Activated CD8-positive, alpha-beta memory T cell treated with anti-CD3 and anti-CD28 coated beads for 24 hours (primary cell): Measurements from ENCODE around the gene AK3.
"Not testable (repeated sequence)": the region's sequence is repeated elsewhere in the genome, so short reads cannot be mapped to it uniquely, and the experiment has no call there.

Experiments used
- DNase-seq: peaks from one replicate; pipeline ENCODE4 v3.0.0-alpha.2; 2020

The AK3 gene

DNA sequence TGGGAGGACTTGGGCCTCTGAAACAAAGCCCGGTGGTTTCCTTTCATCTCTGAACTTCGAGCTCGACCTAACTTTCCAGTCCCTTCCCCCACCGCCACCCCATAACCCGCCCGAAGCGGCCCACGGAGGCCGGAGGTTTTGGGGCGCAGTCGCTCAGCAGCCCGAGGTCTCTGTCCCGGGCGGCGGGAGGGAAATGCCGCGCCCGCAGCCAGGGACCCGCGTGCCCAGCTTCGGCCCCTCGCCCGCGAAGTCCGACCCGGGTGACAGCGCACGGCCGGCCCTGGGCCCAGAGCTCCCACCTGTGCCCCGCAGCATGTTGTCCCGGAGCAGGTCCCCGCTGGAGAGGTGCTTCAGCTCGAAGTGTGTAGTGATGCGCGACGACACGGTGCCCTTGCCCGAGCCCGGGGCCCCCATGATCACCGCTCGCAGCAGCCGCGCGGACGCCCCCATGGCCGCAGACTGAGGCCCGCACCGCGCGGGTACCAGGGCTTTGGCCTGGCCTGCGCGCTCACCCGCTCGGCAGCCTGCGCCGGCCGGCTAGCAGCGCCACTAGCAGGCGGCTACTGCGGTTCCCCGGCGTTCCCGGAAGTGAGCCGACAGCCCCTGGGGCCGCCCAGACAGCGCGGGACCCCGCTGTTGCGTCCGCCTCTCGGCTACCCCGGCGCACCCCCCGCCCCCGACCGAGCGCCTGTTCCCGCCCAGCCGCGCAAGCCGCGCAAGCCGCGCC, at the start of gene AK3:
Gene AK3 (minus strand): TSS at position 565 of the 727 bp plus-strand sequence. CDS start 115 bp downstream, at position 450.
- DNase-seq: peak; percentile 91

DNA sequence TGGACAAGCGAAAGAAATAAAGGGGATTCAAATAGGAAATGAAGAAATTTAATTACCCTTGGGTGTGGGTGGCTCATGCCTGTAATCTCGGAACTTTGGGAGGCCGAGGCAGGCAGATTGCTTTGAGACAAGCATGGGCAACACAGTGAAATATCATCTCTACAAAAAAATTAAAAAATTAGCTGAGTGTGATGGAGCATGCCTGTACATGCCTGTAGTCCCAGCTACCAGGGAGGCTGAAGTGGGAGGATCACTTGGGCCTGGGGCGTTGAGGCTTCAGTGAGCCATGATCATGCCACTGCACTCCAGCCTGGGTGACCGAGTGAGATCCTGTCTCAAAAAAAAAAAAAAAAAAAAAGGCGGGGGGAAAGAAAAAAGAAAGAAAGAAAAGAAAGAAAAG, 47.7 kb upstream of the AK3 start:
- DNase-seq: no peak

DNA sequence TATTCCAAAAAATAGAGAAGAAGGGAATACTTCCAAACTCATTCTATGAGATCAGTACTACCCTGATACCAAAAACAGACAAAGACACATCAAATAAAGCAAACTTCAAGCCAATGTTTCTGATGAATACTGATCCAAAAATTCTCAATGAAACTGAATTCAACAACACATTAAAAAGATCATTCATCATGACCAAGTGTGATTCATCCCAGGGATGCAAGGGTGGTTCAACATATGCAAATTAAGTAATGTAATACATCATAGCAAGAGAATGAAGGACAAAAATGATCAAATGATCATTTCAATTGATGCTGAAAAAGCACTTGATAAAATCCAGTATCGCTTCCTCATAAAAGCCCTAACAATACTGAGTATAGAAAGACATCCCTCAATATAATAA, 46.9 kb upstream of the AK3 start:
- no peak for DNase-seq

DNA sequence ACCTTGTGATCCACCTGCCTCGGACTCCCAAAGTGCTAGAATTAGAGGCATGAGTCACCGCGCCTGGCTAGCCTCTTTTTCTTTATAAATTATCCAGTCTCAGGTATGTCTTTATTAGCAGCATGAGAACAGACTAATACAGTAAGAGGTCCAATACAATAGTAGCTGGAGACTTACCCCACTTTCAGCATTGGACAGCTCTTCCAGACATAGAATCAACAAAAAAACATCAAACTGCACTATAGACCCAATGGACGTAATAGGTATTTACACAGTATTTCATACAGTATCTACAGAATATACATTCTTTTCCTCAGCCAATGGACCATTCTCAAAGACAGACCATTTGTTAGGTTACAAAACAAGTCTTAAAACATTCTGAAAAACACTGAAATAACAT, 45.6 kb upstream of the AK3 start:
- DNase-seq: no peak

DNA sequence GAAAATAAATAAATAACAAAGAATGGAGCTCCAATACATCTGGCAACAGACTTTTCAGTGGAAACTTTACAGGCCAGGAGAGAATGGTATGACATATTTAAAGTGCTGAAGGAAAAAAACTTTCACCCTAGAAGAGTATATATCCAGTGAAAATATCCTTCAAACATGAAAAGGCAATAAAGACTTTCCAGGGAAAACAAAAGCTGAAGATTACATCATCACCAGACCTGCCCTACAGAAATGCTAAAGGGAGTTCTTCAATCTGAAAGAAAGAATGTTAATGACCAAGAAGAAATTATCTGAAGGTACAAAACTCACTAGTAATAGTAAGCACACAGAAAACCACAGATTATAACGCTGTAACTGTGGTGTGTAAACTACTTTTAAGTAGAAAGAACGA, 43.4 kb upstream of the AK3 start:
- no peak for DNase-seq

DNA sequence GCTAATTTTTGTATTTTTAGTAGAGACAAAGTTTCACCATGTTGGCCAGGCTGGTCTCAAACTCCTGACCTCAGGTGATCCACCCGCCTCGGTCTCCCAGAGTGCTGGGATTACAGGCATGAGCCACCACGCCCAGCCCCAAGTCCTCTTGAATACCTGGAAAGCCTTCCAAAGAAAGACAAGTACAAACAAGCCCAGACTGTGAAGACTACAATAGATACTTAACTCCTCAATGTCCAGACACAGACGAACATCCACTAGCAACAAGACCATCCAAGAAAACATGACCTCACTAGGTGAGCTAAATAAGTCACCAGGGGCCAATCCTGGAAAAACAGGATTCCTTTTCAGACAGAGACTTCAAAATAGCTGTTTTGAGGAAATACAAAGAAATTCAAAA, 42.2 kb upstream of the AK3 start:
- not testable (repeated sequence) for DNase-seq

DNA sequence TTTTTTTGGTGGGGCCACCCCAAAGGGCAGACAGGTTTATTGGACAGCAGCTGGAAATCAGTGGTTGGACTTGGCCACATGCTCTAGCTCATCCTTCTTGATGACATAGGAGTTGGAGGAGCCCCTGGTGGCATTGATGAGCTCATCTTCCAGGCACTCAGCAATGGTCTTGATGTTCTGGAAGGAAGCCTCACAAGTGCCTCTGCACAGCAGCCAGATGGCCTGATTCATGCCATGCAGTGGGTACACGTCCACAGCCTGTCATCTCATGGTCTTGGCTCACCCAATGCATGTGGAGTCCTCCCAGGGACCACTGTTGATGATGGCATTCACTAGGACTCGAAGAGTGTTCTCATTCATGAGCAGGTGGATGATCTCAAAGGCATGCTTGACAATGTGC, 40.4 kb upstream of the AK3 start:
- no peak for DNase-seq

DNA sequence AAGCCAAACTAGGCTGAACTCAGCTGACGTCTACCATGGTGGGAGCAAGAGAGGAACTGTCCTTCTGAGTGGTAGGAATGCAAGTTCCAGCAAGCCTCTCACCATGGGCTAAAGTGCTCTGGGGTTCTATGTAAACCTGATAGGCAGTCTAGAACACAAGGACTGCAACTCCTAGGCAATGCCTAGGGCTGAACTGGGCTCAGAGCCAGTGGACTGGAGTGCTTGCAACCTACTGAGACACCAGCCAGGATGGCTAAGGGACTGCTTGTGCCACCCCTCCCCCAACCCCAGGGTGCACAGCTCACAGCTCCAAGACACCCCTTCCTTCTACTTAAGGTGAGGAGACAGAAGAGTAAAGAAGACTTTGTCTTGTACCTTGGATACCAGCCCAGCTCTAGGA, 39.6 kb upstream of the AK3 start:
- DNase-seq: no peak

DNA sequence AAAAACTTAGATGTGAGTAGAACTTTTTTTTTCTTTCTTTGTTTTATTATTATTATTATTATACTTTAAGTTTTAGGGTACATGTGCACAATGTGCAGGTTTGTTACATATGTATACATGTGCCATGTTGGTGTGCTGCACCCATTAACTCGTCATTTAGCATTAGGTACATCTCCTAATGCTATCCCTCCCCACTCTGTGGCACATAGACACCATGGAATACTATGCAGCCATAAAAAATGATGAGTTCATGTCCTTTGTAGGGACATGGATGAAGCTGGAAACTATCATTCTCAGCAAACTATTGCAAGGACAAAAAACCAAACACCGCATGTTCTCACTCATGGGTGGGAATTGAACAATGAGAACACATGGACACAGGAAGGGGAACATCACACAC, 34.0 kb upstream of the AK3 start:
- not testable (repeated sequence) for DNase-seq

DNA sequence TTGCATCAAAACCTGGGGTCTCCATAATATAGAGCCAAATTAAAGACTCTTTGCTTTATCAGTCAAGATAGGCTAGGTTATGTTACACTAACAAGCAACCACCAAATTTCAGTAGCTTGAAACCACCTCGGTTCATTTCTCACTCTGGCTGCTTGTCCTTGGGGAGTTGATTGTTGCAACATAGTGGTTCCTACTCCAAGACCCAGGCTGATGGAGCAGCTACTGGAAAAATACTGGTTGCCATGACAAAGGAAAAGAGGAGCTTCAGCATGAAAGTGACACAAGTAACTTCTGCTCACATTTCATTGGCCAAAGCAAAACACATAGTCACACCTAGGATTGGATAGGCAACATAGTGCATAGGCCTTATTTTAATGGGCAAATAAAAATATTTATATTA, 33.2 kb upstream of the AK3 start:
- no peak for DNase-seq

DNA sequence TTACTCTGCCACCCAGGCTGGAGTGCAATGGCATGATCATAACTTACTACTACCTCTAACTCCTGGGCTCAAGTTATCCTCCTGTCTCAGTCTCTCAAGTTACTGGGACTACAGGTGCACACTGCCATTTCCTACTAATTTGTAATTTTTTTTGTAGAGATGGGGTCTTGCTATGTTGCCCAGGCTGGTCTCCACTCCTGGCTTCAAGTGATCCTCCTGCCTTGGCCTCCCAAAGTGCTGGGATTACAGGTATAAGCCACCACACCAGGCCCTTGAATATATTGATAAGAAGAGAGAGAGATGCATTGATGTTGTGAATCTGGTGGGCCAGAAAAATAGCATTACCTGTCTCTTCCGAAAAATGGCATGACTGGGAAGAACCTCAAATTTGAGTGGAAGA, 30.8 kb upstream of the AK3 start:
- no peak for DNase-seq

DNA sequence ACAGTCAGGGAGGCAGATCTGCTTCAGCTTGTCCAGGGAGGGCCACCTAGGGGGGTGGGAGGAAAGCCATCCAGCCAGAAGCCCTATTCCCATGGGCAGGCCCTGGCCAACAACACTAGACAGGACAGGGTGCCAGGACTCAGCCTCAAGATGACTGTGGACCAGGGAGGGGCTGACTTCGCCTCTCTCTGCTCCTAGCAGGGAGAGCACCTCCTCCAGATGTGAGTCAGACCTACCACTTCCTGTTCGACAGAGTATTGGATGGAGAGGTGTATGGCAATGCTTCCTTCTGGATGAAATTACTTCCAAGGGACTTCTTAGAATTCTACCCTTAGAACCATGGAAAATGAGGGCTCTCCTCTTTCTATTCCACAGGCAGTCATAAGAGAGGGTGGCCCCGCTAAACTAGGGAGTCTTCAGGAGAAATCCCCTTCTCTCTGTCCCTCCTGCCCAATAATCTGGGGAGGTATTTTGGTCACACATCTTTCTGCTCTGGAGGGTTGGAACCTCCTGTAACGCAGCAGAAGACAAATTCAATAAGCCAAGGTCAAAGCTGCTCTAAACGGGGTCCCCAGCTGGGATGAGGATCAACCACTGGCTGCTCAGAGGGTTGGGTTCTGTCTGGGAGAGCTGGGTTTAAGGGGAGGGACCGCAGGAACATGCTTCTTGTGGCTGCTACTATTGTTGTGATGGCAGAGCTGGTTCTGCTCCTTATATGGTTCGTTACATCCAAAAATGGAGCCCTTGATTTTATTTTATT, 28.5 kb upstream of the AK3 start:
- no peak for DNase-seq

DNA sequence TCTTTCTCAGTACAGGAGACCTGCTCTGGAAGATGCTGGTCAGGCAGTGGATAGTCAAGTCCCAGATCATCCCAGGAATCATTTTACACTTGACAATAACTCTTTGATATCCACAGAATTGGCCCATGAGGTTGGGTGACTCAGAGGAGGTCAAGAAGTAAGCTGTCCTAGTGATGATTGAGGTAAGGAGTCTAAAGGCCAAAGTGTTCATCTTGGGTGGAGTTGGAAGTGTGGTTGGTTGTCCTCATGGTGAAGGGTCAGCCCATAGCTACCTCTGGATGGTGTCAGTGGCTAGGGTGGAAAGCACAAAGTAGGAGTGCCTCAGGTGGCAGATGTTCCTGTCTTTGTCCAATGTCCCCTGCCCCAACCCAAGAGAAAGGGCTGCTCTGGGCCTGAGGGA, 27.7 kb upstream of the AK3 start:
- no peak for DNase-seq

DNA sequence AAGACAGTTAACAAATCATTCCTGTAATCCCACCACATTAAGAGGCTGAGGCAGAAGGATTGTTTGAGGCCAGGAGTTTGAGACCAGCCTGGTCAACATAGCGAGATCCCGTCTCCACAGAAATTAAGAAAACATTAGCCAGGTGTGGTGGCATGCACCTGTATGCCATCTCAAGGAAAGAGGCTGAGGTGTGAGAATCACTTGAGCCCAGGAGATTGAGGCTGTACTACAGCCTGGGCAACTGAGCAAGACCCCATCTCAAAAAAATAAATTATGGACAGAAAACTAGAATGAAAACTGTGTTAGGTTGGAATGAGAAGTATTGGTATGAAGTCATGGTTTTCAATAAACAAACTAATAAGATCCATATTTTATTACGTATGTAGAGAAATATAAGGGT, 23.0 kb upstream of the AK3 start:
- no peak for DNase-seq

DNA sequence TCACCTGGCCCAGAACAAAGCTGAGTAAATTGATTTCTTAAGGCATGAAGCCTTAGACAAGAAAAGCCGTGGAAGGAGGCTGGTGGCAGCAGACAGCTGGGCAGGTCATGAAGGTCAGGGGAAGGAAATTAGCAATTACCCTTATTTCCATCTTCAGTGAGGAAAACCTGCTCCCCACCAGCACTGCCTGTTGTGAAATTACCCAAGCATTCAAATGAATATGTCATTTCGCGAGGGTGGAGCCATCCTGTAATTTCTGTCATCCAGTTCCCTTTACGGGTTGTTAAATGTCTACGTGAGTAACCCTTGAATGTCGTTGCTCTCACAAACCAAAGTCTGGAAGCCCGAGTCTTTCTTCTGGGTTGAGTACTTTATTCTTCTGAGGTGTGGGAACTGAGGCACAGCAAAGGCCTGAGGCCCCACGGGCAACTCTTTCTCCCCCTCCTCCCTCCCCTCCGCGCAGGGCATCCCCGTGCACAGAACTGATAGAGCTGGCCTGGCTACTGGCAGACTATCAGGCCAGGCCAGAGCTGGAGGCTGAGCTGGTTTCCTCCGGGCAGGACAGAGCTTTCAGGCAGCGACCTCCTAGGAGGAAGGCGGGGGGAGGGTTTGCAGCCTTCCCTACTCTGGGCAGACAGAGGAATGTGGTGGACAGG, 22.0 kb upstream of the AK3 start:
- no peak for DNase-seq

DNA sequence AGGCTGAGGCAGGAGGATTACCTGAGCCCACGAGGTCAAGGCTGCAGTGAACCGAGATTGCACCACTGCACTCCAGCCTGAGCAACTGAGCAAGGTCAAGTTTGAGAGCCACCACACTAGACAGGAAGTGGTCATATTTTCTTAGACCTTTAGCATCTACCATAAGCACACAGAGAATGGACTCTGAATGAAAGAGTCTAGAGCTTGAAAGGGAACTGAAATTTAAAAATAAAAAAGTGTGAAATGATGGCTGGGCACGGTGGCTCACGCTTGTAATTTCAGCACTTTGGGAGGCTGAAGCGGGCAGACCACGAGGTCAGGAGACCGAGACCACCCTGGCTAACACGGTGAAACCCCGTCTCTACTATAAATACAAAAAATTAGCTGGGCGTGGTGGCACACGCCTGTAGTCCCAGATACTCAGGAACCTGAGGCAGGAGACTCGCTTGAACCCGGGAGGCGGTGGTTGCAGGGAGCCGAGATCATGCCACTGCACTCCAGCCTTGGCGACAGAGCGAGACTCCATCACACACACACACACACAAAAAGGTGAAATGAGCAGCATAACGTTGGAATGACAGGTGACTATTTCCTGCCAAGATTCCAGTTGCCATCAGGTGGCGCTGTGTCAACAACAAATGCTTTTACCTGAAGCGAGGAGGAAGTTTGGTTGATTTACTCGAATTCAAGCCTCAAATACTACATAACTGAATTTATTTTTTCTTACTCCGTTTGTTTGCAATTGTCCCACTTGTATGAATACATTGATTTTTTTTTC, 21.3 kb upstream of the AK3 start:
- peak; percentile 89 for DNase-seq

DNA sequence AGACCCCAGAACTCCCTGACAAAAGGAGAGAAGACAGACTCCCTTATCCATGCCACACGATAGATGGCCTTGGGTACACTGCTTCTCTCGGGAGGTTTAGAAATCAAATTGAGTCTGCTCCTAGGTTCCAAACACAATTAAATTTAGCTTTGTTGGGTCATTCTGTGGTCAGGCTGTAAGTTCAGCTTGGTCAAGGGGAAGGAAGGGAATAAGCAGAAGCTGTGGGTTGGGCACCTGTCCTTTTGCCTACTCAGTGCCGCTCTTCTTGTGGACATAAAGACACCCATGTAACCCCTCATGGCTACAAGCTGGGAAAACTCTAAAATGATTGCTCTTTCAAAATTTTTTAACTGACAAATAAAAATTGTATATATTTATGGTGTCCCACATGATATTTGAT, 19.1 kb upstream of the AK3 start:
- no peak for DNase-seq

DNA sequence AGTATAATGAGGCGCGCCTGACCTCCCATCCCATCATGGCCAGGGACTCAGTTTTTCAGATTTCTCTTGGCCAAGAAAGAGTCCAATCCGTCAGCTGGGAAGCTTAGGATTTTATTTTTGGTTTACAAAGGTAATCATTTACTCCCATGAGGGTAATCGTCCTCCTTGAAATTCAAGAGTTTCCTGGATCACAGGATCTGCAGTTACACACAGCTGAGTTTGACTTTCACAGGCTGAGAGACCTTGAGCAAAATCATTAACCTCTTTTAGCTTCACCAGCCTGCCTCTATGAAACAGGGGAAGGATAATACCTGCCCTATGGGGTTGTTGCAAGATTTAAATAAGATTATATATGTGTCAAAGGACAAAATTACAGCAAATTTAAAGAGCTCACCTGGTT, 15.4 kb upstream of the AK3 start:
- no peak for DNase-seq

DNA sequence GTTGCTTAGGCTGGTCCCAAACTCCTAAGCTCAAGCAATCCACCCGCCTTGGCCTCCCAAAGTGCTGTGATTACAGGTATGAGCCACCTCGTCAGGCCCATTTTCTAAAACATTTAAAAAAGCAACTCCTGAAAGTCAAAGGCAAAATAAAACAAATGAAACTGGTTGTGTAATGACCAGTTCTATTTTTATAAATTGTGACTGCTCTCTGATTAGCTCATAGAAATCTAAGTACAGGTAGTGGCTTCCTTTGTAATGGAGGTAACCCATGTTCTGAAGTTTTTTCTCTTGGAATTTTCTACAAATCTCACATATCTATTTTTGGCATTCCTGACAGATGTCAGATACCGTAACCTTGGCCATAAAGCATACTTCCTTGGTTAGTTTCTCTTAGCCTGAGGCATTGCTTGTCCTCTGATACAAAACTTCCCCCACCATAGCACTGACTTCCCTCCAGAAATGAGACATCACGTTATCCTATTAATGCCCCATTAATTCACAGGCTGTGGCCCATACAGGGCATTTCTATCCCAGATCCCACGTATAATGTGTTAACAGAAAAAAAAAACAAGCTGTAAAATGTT, 14.1 kb upstream of the AK3 start:
- no peak for DNase-seq

DNA sequence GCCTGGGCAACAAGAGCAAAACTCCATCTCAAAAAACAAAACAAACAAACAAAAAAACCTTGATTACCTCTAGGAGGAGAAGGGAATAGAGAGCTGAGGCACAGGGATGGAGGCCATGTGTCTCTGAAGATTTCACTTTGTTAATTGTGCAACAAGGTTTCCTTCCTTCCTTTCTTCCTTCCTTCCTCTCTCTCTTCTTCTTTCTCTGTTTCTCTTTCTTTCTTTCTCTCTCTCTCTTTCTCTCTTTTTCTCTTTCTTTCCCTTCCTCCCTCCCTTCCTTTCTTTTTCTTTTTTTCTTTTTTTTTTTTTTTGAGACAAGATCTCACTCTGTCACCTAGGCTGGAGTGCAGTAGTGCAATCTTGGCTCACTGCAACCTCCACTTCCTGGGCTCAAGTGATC, 13.5 kb upstream of the AK3 start:
- DNase-seq: not testable (repeated sequence)

DNA sequence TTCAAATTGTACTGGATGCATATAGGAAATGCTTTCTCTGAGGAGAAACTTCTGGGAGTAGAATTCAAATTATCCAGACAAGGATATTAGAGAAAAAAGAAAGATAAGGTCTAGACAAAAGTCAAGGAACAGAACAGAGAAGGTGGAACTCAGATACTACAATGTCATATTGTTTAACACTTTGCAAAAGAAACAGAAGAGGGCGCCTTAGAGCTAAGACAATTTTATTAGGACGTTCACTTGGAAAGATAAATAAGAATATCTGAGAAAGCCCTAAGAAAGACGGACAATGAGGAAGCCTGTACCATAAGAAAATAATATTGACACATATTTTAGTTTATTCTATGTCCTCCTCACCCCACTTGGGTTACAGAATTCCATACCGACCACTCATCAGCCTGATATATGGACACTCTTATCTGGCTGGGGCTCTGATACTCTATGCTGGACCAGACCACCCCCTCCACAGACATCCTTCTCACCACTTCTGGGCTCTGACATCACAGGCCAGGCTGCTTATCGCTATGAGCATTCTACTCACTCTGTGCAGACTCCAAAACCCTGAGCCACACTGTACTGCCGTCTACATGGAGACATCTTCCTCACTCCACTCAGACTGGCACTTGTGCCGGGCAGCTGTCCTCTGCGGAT, 9.1 kb upstream of the AK3 start:
- DNase-seq: no peak

DNA sequence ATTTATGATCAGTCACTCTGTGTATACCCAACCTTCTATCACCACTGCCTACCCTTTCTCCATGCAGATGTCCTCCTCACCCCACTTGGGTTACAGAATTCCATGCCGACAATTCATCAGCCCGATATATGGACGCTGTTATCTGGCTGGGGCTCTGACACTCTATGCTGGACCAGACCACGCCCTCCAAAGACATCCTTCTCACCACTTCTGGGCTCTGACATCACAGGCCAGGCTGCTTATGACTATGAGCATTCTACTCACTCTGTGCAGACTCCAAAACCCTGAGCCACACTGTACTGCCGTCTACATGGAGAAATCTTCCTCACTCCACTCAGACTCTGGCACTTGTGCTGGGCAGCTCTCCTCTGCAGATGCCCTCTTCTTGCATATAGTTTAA, 7.6 kb upstream of the AK3 start:
- no peak for DNase-seq
